Endothelial cell of umbilical vein (primary cell): Measurements from ENCODE around the gene GNG8. TPM values are rescaled to one million over a fixed set of nuclear protein-coding genes. Genes with fewer than 3 reads are reported as not detected.

ENCODE experiments used
- BruUV-seq: library from RNA; stranded (reverse); fragments of 400-500 nt; replicated peaks from 2 replicates; lab custom pipeline; 2021; lab: Mats Ljungman, UMichigan
- CTCF ChIA-PET: fragments of 300-600, 350-600 bp; sonication (Branson Sonifier 250); formaldehyde crosslinking; loops from one replicate; lab custom pipeline; 2021; ENCODE audit warnings: antibody characterized with exemption, inconsistent platforms; lab: Charles Lee
- POLR2A ChIA-PET: fragments of 300-600, 350-600 bp; sonication (Branson Sonifier 250); formaldehyde crosslinking; loops from one replicate; lab custom pipeline; 2021; ENCODE audit warnings: antibody characterized with exemption, inconsistent platforms; lab: Charles Lee
- DNase-seq: peaks from one replicate; pipeline ENCODE4 v3.0.0-alpha.2; 2011; ENCODE audit warnings: low read depth, low spot score
- FAIRE-seq: peaks from 2 replicates; lab custom pipeline; 2011; peaks lifted over from hg19 to GRCh38; lab: Jason Lieb, UNC
- H2AFZ ChIP-seq: 2 replicates; pipeline ENCODE4 v1.6.0; 2012; ENCODE audit warnings: low read depth, low read length, control low read depth, inconsistent platforms
- H3K27ac ChIP-seq: 2 replicates; pipeline ENCODE4 v1.5.1; 2011; ENCODE audit warnings: low read depth, mild to moderate bottlenecking, control low read depth, low read length, moderate library complexity; ENCODE audit not compliant: insufficient read depth
- H3K27me3 ChIP-seq, 2 experiments: 2 replicates each; pipeline versions ENCODE4 v1.6.0 to v1.6.1; 2011; ENCODE audit warnings: low read length in 2 of 2, mixed read lengths in 1 of 2; ENCODE audit not compliant: control insufficient read depth in 2 of 2, insufficient read depth in 2 of 2
- H3K36me3 ChIP-seq, 2 experiments: 2 replicates in 1 of 2; 3 replicates in 1 of 2; pipeline ENCODE4 v1.5.1; 2011; ENCODE audit warnings: low read length in 2 of 2, mild to moderate bottlenecking in 1 of 2, moderate library complexity in 1 of 2; ENCODE audit not compliant: control insufficient read depth in 2 of 2, insufficient read depth in 2 of 2; ENCODE audit errors: extremely low read depth in 1 of 2
- H3K4me1 ChIP-seq: 3 replicates; pipeline ENCODE4 v1.5.1; 2011; ENCODE audit warnings: mild to moderate bottlenecking, low read length; ENCODE audit not compliant: control insufficient read depth, insufficient read depth; ENCODE audit errors: extremely low read depth
- H3K4me2 ChIP-seq: 2 replicates; pipeline ENCODE4 v1.6.1; 2011; ENCODE audit warnings: low read length, control low read depth, mixed read lengths; ENCODE audit not compliant: insufficient read depth
- H3K4me3 ChIP-seq, 3 experiments: fragments of 200-600 bp in 1 of 3; sonication (generic), shearing (Covaris generic) in 1 of 3; replicated peaks in 1 of 3; 2 replicates each; pipeline ENCODE4 v1.5.1; 2011 to 2016; ENCODE audit warnings: control low read depth in 3 of 3, low read length in 3 of 3, mild to moderate bottlenecking in 2 of 3, inconsistent platforms in 1 of 3, low read depth in 1 of 3, moderate library complexity in 1 of 3; ENCODE audit not compliant: insufficient read depth in 1 of 3
- H3K79me2 ChIP-seq: 2 replicates; pipeline ENCODE4 v1.6.0; 2012; ENCODE audit warnings: low read length, inconsistent platforms; ENCODE audit not compliant: control insufficient read depth, insufficient read depth
- H3K9ac ChIP-seq: replicated peaks from 2 replicates; pipeline ENCODE3; 2011; ENCODE audit warnings: low read length, control low read depth; ENCODE audit not compliant: insufficient read depth; ENCODE audit errors: extremely low read depth
- H3K9me1 ChIP-seq: replicated peaks from 3 replicates; pipeline ENCODE4 v1.6.0; 2011; ENCODE audit warnings: mild to moderate bottlenecking, low read length; ENCODE audit not compliant: control insufficient read depth, insufficient read depth; ENCODE audit errors: extremely low read depth
- H3K9me3 ChIP-seq: replicated peaks from 2 replicates; pipeline ENCODE4 v1.5.1; 2012; ENCODE audit warnings: low read length, inconsistent platforms; ENCODE audit not compliant: control insufficient read depth, insufficient read depth
- H4K20me1 ChIP-seq: replicated peaks from 2 replicates; pipeline ENCODE3; 2011; ENCODE audit warnings: mild to moderate bottlenecking, low read length; ENCODE audit not compliant: control insufficient read depth, insufficient read depth; ENCODE audit errors: extremely low read depth
- EZH2 ChIP-seq: IDR thresholded peaks from 2 replicates; pipeline ENCODE4 v1.6.1; 2012; ENCODE audit warnings: borderline replicate concordance, low read depth, mild to moderate bottlenecking, moderate library complexity, low read length, inconsistent platforms; ENCODE audit not compliant: severe bottlenecking
- JUN ChIP-seq: IDR thresholded peaks from 2 replicates; pipeline ENCODE4 v1.6.1; 2011; ENCODE audit warnings: borderline replicate concordance, low read depth; ENCODE audit not compliant: insufficient read length, insufficient read depth
- POLR2AphosphoS5 ChIP-seq: IDR thresholded peaks from 2 replicates; pipeline ENCODE4 v1.6.1; 2012; ENCODE audit warnings: low read depth, mild to moderate bottlenecking, control low read depth, low read length, moderate library complexity; ENCODE audit not compliant: insufficient read depth
- dilution Hi-C: fragments of 300-500 bp; cut with MboI; formaldehyde crosslinking; loops from one replicate; pipeline ENCODE4 v1.15.0; 2019; ENCODE audit warnings: low sequenced_read_pairs; ENCODE audit not compliant: extremely low pct_ligation_motif_present
- intact Hi-C: fragments of 100-400 bp; cut with micrococcal nuclease; formaldehyde crosslinking; loops from one replicate; pipeline ENCODE4 v1.10.0; 2022
- polyA plus RNA-seq, 4 experiments: library from polyadenylated mRNA; depleted of rRNA in 3 of 4; stranded (reverse) in 3 of 4; unstranded in 1 of 4; fragments of >200 nt; gene quantifications; 2 replicates each; pipeline versions ENCODE4 v1.2.1 to v1.2.3, GENCODE V29; 2011 to 2012; ENCODE audit warnings: missing spikeins in 1 of 4
- total RNA-seq: library from RNA; stranded (reverse); gene quantifications from 2 replicates; pipeline ENCODE4 v1.2.3, GENCODE V29; 2021

GNG8 gene
- total and polyA plus RNA-seq, 2 donors (not counting 3 experiments of a cell fraction or from before 2014, with no cell fraction given), result not detected

- H3K27ac ChIP-seq, result no peak overlapping the region
- TF ChIP-seq EZH2 (peak; percentile 92), POLR2AphosphoS5 (no peak), JUN (no peak)
- dilution Hi-C loops, result no loop called here
- CTCF ChIA-PET, result interaction anchor here (0.8 kb wide), 1 partner anchor 12 kb away, joined by 4 read pairs; the partner anchor contains the start of gene DACT3
- FAIRE-seq (no peak), DNase-seq (no peak)
- H3K4me1 ChIP-seq, result no peaks in the 10 kb centered on the region
- peaks cover 26 to 40% of the 10 kb centered on the region in 2 experiments for H3K27me3 ChIP-seq
- intact Hi-C loops, result no loop called here
- no peaks in the 10 kb centered on the region for H4K20me1 ChIP-seq
- POLR2A ChIA-PET, result no interaction called here
- no peak overlapping the region for H3K4me2 ChIP-seq
- H3K4me3 ChIP-seq, result no peak overlapping the region
- H3K9me3 ChIP-seq, result no peaks in the 10 kb centered on the region
- H3K36me3 ChIP-seq, result no peaks in the 10 kb centered on the region
- no peaks in the 10 kb centered on the region for H3K9me1 ChIP-seq
- H3K79me2 ChIP-seq, result no peaks in the 10 kb centered on the region
- no TSS peak for BruUV-seq
- H3K9ac ChIP-seq, result no peak overlapping the region
- no peak overlapping the region for H2AFZ ChIP-seq
Observed at GRCh38 chr19:46648961-46649960, 13.3 kb upstream of the GNG8 start.
